ENCODE data around the gene VCX.
"Not testable (repeated sequence)": the region's sequence is repeated elsewhere in the genome, so short reads cannot be mapped to it uniquely, and the experiment has no call there.

Gene VCX

DNA sequence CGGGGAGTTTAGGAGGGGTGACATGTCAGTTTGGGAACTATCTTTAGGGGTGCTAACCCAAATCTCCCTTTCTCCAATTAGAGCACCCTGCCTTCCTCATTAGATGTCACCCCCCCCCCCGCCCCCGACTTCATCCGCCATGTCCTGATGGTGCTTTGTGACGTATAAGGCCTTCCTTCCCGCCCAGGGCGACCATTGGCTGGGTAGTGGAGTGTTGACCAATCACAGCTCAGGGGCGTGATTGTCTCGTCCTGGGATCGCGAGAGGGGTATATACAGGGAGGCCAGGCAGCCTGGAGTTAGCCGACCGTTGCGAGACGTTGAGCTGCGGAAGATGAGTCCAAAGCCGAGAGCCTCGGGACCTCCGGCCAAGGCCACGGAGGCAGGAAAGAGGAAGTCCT, at the start of gene VCX:
TSS of gene VCX (plus strand) at position 301 of the 400 bp plus-strand sequence. CDS start at position 334, 33 bp downstream.
- not testable (repeated sequence) for DNase-seq (ENCODE audit: low read depth in 2 of 2, low spot score in 1 of 2)

DNA sequence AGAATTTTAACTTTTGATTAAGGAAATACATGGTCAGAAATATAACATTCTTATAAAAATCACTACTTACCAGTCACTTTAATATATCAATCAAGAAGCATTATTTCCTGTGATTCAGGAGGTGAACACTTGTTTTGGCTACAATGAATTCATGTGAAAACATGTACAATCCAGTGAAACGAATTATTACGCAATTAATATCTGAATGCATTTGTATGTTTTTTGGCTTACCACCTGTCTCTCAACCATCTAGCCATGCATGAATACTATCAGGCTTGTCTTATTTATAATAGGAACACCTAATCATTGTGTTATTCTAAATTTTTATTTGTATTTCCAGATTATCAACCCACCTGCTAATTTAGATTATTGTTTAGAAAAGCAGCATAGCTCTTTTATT, 44.6 kb upstream of the VCX start:
- no peak for DNase-seq (ENCODE audit: low read depth in 2 of 2, low spot score in 1 of 2)

DNA sequence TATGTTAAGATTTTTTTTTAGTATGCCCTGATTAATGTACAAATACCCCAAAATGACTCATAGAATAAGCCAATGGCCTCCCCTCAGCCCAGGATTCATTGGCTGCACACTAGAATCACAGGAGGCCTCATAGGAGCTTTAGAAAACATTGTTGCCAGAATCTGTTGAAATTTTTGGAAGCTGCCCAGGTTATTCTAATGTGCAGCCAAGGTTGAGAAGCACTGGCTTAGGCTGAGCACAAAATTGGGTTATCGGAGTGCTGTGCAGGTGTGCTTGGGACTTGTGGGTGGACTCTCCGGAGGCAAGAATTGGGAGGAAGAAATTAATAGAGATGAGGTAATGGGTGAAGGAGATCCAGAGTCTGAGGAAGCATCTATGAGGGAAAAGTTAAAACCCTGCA, 41.3 kb upstream of the VCX start:
- DNase-seq (ENCODE audit: low read depth in 2 of 2, low spot score in 1 of 2): no peak

DNA sequence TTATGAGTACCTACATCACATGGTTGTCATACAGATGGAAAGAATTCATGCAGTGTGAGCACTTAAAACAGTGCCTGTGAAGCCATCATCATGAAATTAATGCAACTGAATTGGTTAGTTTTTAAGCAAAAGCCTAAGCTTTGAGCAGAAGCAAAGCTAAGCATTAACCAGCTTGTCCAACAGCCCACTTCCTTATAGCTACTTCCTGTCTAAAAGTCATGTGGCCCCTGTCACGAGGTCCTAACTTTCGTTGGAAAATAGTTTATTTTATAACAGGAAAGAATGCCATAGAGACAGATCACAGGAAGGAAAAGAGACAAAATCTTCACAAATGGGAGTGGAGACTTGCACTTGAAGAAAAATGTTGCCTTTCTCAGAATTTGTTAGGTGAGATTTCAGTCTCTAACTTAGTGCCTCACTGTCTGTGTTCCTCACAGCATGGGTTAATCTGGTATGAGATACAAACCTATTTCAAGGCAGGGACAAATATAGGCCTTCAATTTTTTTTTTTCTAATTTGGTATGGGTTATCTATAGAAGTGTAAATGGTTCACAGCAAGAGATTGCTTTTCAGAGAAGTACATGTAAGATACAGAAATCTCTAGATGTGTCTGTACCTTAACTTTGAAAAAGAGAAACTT, 27.7 kb upstream of the VCX start:
- DNase-seq (ENCODE audit: low read depth in 2 of 2, low spot score in 1 of 2): no peak

DNA sequence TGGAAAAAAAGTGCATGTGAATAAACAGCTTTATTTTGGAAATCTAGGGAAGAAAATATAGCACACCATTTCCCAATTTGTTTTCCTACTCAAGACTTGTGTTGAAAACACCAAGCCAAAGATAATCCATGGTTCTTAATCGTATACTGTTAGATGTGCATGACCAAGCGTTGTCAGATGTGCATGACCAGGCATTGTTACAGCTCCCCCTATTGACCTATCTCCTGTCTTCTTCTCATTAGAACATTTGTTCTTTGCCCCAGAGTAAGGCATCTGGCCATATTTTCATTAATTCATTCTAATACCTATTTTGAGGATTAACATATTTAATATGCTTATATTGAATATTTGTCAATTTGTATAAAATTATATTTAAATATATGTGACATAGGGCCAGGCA, 14.4 kb upstream of the VCX start:
- DNase-seq (ENCODE audit: low read depth in 2 of 2, low spot score in 1 of 2): no peak

DNA sequence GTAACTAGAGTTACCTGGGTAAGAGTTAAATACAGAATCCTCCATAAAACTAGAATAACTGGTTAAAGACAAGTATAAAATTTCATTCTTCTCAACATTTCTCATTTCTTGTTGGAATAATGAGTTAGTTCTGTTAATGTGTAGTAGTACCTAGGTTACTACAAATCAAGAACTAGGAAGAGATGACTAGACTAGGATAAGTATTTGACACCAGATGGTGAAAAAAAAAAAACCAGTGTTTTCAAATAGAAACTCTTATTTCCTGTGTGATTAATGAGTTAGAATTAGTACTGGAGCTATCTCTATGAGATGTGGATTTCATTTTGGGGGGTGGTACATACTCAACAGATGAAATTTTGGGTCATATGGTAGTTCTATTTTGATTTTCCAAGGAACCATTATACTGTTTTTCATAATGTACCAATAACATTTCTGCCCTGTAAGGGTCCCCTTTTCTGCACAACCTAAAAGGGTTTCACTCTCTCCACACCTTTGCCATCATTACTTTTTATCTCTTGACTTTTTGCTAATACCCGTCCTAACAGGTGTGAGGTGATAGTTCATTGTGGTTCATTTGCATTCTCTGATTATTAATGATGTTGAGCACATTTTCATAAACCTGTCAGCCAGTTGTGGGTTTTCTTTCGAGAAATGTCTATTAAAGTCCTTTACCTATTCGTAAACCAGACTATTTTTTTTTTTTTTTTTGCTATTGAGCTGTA, 1.7 kb upstream of the VCX start:
- DNase-seq (ENCODE audit: low read depth in 2 of 2, low spot score in 1 of 2): no peak

DNA sequence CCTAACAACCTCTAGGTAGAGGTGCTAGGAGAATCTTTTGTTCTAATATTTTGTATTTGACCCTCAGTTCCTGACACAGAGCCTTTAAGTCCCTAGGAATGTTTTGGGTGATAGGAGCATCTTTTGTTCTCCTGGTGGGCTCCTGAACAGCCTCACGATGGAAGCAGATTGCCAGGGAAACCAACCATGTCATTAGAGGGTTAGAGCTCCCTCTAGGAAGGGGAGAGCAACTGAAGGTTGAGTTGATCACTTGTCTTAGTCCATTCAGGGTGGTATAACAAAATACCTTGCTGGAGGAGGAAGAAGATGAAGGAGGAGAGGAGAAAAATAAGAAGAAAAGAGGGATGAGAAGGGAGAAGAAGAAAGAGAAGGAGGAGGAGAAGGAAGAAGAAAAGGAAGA, 9.2 kb downstream of the VCX start:
- DNase-seq (ENCODE audit: low read depth in 2 of 2, low spot score in 1 of 2): no peak

DNA sequence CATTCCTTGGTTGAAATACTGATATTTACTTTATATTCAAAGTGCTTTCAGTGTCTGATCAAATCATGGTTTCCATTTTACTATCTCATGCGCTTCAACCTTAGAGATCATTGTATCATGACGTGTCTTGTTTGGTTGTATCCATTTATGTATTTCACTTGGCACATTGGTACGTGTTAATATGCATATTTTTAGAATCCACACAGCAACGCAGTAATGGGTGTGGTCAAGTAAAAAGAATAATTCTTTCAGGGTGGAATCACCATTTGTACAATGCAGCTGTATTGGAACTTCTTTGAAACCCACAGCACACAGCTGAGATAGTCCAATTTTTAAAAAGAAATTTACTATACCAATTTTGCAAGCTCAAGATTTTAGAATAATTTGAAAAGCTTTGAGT, 29.1 kb downstream of the VCX start:
- no peak for DNase-seq (ENCODE audit: low read depth in 2 of 2, low spot score in 1 of 2)

DNA sequence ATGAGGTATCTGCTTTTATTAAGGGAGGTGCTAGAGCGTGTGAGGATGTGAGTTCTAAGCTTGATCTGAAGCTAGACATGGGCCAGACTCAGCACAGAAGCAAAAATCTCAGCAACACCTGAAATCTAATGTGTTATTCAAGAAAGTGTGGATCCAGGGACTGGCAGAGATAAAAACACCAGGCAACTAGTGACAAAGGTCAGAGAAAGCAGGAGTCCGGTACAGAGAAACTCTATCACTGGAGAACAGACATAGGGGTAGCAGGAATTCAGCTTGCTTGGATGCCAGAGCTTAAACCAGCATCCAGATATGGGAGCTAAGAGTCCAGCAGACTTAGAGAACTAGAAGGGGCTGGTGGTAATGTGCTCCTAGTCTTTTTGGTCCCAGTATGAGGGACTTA, 34.0 kb downstream of the VCX start:
- no peak for DNase-seq (ENCODE audit: low read depth in 2 of 2, low spot score in 1 of 2)

DNA sequence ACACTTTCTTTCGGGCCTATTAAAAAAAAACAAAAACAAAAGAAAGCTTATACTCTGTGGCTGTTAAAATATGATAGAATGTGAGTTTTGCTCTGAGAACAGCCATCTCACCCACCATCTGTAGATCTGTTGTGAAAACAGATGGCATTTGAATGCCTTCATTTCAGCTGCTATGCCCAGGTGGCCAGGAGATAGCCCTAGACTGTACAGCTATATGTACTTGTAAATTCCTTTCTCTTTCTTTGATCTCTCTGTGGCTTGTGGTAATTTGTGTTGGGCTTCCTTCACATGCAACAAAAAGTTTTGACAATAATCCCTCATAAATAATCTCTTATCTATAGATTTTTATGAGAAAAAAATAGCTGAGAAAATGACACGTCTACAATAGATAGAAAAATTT, 46.2 kb downstream of the VCX start:
- DNase-seq (ENCODE audit: low read depth in 2 of 2, low spot score in 1 of 2): no peak

DNA sequence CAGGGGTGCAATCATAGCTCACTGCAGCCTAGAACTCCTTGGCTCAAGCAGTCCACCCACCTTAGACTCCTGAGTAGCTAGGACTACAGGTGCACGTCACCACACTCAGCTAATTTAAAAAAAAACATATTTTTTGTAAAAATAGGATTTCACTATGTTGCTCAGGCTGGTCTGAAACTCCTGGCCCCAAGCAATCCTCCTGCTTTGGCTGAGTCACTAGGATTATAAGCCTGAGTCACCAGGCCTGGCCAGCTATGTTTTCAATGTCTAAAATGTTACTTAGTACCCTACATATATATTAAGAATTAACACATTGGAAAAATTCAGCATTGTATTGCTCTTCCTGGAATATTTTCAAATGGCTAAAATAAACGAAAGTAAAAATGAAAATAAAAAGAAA, 46.7 kb downstream of the VCX start:
- no peak for DNase-seq (ENCODE audit: low read depth in 2 of 2, low spot score in 1 of 2)

DNA sequence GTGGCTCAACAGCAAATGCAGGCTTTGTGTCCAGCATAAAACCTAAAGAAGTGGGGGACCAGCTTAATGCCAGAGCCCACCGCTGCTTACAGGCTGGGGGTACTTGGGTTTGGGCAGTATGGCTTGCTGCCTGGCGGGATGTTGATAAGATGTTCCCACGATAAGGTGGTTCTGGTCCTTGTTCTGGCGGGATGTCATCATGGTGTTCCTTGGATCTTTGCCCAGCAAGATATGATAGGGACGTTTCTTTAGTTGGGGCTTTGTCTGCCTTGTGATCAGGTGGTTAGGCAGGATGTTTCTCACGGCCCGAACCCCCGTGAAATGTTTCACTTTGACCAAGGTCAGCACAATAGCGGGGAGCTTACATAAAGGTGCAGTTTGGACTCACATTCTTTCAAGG, 49.0 kb downstream of the VCX start:
- no peak for DNase-seq (ENCODE audit: low read depth in 2 of 2, low spot score in 1 of 2)
